Activated T-cell treated with anti-CD3 and anti-CD28 coated beads, Interleukin-2, amount 50 U/mL, for 1 hour (primary cell): ENCODE data around the gene ASTL.
A peak's percentile ranks its signal among the peaks of the same experiment; 100 is the strongest.

ENCODE experiments used
- DNase-seq: peaks from one replicate; pipeline ENCODE4 v3.0.0-alpha.2; 2020

ASTL gene

DNA sequence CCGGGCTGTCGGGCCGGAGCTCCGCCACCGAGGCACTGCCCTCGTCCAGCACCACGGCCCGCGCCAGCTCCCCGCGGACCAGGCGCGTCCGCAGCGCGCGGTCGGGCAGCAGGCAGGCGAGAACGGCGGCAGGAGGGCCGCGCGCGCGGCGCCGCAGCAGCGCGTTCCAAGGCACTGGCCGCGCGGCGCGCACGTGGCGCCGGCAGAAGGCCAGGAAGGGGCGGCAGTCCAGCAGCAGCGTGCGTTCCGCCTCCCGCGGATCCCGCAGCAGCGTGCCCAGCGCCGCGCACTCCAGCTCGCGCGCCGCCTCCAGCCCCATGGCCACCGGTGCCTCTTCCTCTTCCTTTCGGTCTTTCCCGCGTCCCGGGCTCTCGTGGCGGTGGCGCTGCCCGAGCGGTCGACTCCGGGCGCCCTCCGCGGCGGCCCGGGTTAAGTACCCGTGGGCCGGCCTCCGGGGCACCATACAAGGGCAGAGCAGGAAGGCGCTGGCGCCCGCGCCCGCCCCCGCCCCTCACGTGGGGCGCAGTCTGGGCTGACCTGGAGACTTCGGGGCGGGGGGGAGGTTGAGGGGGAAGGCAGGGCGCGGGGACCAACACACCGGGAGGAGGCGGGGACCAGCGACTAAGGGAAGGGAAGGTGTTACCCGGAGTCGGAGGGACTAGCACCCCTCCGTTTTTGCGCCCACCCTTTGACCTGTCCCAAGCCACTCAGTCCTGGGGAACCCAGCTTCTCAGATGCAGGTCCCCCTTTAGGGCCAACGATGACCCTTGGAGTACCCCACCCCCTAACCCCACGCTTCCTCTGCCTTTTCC is 6.9 kb upstream of the ASTL start, which contains the start of gene DUSP2:
DUSP2 (minus strand) TSS at position 405 of the 812 bp plus-strand sequence; CDS start at position 319, 86 bp downstream.
- DNase-seq: peak; percentile 96

DNA sequence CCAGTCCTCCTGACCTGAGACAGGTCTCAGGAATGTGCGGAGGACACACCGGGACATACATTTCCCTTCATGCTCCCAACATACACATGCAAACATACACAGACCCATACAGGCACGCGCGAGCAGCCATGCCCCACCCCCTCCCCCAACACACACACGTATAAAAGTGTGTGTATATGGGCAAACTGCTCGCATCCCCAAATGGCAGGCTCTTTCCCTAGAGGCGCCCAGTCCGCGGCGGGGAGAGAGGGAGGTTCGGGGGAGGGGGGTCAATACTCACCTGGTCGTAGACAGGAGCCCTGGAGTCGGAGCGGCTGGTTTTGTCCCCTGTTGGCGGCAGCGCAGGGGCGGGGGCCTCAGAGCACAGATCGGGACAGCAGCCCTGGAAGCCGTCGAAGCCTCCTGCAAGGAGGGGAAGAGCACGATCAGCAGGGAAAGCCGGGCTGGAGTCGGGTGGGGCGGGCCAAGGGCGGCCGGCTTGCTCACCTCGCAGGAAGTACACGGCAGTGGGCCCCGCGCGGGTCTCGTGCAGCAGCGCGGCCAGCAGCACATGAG is 6.3 kb upstream of the ASTL start:
- peak; percentile 67 for DNase-seq

DNA sequence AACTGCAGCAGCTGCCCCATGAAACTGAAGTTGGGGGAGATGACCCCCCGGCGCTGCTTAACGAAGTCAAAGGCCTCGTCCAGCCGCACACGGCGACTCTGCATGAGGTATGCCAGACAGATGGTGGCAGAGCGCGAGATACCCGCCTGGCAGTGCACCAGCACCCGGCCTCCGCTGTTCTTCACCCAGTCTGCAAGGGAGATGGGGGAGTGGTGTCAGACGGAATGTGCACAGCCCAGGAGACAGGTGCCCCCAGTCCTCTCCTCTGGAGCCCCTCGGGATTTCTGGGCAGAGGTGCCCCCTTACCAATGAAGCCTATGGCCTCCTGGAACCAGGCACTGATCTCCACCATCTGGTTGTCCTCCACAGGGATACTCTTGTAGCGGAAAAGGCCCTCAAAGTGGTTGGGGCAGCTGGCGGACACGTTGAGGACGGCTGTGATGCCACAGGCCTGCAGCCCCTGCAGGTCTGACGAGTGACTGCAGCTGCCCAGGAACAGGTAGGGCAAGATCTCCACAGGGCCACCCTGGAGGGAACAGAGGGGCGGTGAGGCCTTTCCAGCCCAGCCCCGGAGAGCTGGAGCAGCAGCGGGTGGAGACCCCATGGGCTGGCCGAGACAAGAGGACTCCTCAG is 5.7 kb upstream of the ASTL start:
- peak; percentile 67 for DNase-seq

DNA sequence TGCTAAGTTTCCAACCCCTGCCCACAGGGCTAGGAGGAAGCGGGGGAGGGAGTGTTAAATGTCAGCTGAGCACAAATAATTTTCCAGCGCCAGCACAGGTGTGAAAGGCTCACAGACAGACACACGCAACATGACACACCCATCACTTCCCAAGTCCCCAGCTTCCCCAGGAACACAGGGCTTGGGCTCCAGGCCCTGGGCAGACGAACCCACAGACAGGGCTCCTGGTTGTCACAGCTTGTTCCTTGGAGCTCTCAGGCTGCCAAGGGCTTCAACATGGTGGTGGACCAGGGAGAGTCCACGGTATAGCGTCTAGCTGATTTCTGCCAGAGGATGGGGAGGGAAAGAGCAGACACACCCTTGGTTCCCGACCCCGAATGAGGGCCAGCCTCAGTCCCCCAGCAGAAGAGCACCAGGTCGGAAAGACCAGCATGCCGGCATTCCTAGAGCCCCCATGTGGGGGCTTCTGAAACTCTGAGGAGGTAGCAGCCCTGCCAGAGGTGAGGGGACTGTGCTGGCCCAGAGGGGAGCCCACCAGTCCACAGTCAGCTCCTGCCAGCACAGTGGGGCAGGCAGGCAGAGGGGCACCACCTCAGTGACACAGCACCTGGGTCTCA is 5.0 kb upstream of the ASTL start:
- peak; percentile 67 for DNase-seq

DNA sequence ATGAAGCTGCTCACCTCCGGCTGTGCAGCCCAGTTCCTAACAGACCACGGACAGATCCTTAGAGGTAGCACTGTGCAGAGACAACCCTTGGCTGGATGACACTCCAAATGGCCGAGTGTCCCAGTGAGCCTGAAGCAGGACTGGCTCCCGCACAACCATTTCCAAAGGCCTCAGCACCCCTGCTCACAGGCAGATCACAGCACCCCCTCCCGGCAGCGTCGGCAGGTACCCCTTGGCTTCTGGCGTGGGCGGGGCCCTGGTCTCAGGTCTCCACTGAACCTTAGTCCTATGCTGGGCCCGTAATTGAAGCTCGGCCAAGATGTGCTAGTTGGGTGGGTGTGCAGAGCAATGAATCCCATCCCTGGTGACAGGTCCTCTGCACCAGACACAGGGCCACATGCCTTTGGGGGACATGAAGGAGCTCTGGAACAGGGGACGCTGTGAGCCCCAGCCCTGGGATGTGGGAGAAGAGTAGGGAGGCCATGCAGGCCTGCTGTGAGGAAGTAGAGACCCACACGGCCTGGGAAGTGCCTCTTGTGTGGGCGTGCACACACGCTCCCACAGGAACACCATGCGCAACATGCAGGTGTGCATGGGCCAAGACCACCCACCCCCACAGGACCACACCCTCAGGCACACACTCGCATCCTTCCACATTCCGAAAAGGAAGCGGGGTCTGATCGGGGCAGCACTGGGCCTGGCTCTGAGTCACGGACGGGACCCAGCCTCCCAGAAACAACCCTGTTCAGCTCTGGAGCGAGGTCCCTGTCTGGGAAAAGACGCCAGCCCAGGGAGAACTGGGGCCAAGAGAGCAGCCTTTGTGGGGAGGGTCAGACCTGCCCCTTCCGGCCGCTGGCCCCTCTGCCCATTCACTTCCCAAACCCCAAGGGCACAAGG is 4.2 kb upstream of the ASTL start:
- DNase-seq: peak; percentile 85

DNA sequence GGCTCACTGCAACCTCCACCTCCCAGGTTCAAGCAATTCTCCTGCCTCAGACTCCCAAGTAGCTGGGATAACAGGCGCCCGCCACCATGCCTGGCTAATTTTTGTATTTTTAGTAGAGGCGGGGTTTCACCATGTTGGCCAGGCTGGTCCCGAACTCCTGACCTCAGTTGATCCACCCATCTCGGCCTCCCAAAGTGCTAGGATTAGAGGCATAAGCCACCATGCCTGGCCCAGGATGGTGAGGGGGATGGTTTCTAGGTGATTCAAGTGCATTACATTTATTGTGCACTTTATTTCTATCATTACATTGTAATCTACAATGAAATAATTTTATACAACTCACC is 3.3 kb upstream of the ASTL start:
- DNase-seq: peak; percentile 60

DNA sequence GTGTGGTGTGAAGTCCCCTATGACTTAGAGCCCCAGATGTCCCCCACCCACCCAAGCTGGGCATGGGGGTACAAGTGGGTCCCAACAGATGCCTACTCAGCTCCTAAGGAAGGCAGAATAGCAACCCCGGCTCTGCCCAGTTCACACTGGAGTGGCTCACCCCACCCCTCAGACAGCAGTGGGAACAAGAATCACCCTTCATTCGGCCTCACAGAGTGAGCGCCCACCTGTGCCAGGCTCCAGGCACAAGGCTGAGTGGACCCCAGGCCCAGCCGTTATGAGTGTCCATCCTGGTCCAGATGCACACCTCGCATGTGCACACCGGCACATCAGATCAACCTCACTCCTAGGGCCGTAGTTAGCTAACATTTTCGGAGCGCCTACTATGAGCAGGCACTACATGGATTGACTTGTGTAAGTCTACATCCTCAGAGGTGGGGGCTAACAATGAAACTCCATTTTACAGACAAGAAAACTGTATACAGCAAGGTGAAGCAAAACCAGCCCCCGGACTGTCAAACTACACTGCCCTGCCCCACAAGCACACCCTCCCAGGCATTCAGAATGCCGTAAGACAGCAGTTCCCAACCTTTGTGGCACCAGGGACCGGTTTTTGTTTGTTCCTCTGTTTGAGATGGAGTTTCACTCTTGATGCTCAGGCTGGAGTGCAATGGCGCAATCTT is 2.8 kb upstream of the ASTL start:
- peak; percentile 63 for DNase-seq

DNA sequence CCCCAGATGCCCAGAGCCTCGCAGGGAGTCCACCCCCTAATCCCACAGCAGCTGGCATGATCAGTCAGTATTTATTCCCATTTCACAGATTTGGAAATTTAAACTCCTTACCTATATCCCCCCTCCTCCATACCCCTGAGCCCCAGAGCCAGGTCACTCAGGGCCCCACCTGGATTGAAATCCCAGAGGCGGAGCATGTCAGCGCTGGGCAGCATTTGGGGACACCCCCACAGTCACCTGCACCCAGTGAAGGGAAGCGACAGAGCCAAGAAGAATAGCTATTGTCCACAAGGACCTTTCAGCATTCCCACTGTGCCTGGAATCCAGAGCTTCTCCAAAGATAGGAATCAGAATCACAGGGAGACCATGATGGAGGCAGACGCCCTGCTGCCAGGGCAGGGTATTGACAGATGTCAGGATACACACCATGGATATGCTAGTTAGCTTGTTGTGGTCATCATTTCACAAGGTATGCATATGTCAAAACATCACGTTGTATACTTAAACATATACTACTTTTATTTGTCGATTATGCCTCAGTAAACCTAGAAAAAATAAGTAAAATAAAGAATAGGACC is 968 bp upstream of the ASTL start:
- no peak for DNase-seq

DNA sequence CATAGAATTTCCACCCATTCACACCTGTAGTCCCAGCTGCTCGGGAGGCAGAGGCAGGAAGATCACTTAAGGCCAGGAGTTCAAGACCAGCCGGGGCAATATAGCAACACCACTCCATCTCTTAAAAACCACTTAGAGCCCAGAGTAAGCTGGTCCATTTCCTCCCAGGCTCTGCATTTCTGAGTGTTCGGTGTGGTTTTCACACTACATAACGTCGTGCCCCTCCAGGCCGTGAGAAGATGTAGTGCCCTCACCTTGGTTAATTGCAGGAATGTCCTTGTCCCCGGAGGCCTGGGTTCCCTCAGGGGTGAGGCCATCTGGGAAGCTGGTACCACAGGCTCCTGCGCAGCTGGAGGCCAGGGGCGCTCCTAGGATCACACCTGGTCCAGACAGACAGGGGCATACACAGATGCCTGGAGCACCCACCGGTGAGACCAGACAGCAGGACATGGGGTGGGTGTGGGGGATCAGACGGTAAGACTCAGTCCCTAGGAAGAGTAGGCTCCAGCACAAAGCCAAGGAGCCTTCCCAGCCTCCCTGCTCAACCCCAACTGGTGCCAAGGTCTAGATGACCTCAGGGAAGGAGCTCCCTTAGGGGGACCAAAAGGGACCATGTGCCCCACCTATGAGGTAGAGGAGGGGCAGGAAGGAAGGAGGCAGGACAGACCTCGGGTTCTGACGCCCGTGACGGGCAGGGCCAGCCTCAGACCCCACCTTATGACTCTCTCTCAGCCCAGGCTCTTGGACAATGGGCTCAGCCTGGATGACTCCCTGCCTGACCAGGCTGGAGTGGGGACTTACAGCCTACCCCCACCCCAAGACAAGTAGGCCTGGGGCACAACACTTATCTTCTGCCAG is 752 bp downstream of the ASTL start:
- no peak for DNase-seq

DNA sequence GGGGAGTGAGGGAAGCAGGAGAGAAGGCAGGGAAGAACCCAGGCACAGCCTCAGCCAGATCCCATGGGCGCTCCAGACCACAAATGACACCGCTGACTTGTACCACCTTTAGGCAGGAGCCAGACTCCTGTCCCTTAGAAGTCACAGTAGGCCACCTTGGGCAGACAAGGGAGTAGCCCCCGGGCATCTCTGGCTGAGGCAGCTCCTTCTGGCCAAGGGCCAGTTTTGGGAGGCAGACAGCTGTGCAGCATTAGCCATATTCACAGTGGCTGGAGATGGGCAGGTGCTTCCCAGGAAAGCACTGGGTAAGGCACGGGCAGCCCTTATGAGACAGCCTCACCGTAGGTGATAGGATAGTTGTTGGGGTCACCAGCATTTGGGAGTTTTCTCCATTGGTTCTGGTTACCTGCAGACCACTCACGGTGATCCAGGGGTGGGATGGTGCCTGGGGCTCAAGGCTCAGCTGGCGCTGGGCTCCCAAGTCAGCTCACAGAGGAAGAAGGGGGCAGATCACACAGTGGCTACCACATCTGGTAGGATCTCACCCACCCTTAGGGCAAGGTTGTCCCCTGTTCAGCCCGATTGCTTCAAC is 2.1 kb downstream of the ASTL start:
- DNase-seq: no peak

DNA sequence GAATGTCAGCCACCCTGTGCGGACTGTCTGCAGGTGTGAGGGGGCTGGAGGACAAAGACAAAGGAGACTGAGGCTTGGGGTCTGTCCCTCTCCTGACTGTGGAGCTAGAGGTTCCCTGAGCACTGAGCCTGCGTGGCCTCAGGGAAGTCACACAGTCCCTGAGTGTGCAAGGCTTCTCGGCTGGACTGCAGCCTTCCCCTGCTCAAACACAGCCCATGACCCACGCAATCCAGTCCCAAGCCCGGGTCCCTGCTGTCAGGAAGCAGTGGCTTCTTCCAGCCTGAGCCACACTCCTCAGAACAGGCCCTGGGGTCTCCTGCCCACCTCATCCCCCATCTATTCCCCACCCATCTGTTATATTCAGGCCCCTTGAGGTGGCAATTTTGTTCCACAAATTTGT is 2.7 kb downstream of the ASTL start:
- no peak for DNase-seq

DNA sequence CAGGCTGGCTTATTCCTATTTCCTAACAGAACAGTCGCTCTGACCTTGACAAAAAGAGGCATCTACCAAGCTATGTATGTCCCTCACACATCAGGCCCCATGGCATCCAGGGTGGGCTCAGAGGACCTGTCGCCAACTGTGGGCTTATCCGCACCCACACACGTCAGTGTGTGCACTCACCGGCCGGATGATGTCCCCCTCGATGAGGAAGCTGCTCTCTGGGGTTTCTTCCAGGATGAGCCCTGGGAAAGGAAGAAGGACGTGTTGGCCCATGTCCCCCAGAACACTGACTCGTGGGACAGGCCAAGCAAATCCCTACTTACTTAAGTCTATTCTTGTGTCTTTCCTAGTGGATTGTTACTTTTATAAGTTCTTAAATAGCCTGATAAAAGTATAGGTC is 3.1 kb downstream of the ASTL start:
- no peak for DNase-seq

DNA sequence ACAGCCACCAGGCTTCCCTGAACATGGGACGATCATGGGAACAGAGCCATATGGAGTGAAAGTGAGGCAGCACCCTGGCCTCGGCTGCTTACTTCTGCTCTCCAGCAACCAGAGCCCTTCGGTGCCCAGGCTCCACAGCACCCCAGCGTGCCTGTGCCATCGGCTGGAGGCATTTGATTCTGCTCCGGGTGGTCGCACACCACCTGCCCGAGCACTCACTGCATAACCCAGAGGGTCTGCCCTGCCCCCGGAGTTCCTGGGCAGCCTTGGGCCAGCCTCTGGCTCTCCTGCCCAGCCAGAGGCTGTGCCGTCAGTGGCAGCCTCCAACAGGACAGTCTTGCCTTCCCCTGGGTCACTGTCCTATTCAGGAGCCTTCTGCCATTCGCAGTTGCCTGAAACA is 3.9 kb downstream of the ASTL start:
- DNase-seq: no peak

DNA sequence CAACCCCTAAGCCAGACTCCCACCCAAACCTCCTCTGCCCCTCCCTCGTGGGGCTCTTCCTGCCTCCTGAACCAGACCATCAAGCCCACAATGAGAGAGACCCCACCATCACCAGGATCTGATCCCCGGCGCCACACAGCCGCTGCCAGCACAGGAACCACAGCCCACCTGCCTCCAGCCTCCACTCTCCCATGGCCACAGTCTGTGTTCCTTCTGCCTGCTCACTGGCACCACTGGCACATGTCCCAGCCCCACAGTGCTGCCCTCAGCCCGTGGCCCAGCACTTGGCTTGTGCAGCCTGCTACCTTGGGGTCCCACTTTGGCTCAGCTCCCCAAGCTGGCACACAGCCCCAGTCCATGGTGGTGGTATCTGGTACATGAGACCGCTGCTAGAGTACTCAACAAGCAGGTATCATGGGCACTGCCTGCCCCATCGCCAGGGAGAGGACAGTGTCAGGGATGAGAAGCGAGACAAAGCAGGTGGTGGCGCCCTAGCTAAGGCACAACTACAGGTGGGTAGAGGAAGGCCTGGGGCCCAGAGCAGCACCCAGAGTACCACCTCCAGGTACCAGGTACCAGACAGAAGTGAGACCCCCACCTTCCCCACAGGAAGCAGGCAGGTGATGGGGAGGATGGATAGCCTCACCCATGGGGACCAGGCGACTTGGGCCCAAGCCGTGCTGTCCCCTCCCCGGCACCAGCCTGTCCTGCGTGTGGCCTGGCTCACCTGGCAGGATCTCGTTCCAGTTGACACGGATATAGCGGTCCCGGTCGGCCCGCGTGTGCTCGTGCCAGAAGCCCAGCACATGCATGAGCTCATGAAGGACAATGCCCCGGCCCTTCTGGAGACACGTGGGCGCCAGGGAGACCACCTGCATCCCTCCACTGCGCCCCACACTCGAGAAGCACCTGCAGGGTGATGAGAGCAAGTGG is 6.2 kb downstream of the ASTL start:
- no peak for DNase-seq

DNA sequence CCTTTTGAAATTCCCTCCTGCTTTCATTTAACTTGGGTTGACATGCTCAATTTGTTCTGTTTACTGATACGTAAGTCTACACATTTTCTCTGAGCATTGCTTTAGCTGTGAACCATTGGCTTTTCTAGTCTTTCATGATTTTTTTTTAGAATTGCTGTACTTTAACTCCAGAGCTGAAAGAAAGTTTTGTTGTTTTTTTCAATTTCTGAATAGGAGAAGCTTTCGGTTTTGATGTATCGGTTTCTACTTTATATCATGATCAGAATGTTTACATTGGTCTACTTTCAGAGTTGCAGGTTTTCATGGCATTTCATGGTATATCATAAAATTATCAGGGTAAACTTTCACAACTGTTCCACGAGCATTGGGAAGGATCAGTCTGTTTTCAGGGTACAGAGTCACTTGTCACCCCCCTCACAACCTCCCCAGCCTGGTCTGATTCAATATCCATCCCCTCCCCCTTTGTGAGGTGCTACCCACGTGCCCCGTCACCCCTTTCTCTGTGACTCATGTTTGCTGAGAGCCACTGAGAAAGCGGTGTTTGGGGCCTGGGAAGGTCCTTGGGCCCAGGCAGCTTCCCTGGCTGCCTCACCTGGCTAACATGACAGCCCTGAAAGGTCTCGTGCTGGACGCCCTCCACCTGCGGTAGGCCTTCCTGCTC is 7.0 kb downstream of the ASTL start:
- DNase-seq: no peak

DNA sequence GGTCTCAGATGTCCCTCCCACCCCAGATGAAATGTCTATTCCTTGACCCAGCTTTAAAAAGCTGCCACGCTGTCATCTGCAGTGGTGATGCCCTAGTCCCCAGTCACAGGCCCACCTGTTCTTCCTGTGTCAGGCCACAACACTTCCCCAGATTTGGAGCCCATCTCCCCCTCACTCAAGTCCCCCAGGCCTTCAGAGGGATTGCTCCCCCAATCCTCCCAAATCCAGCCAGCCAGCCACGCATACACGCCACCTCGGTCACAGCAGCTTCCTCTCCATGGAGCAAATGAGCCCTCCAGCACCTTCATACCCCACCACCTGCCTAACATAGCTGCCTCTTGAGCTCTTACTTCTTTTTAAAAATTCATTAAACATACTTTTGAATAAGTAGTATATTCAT is 7.8 kb downstream of the ASTL start:
- no peak for DNase-seq

DNA sequence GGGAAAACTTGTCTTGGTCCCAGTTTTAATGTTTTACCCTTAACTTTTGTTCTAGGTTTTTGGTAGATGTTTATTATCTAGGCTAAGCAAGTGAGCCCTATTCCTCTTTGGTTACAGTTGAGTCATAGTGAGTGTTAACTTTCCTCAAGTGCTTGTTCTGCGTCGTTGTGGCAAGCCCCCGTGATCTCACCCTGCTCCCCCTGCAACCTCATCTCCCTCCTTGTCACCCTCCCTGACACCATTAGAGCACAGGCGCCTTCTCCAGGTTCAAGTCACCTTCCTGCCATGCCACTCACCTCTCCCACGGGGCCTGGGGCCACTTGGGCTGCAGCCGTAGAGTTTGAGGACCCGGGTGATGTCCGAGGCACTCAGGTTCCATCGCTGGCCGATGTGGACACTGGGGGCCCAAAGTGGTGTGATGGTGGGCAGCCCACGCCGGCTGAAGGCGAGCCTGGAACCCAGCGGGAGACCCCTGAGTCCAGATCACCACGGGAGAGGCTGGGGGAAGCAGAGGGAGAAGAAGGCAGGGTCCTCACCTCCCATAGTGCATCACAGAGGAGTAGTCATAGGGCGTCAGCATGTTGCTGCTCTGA is 8.7 kb downstream of the ASTL start:
- DNase-seq: no peak

DNA sequence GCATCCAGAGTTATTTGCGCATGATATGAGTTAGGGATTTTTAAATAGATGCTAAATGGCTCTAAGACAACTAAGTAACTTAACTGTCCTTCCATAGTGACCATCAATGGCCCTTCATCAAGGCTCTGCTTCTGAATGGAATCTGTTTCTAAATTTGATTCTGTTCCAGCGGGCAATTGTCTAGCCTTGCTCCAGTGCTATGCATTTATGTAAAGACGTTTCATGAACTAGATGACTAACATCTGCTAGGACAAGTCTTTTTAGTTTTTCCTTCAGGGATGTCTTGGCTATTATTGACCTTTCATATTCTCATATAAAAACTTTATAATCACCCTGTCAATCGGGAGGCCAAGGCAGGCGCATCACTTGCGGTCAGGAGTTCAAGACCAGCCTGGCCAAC is 9.8 kb downstream of the ASTL start:
- no peak for DNase-seq
